Peyer's patch (tissue), 4 donors: ENCODE results near the gene NEU3.

Experiments used
- POLR2A ChIP-seq, 2 donors: fragments of 450-650 bp; IDR thresholded peaks; one replicate each; pipeline ENCODE4 v1.5.1; 2017; ENCODE audit warnings: antibody characterized with exemption in 2 of 2, mild to moderate bottlenecking in 2 of 2, moderate library complexity in 2 of 2
- TF ChIP-seq, protein P1 (sequence below), 6 experiments: fragments of 450-650 bp in 4 of 6; fragments of 200-600 bp in 2 of 6; sonication (generic) in 1 of 6; IDR thresholded peaks; one replicate each; pipeline ENCODE4 v1.5.1; 2017 to 2019; ENCODE audit warnings: antibody characterized with exemption in 6 of 6, mild to moderate bottlenecking in 3 of 6, moderate library complexity in 1 of 6

GRCh38 chr11:75056814-75057213 lies 68.1 kb downstream of the NEU3 start:
- TF ChIP-seq, protein P1, sequence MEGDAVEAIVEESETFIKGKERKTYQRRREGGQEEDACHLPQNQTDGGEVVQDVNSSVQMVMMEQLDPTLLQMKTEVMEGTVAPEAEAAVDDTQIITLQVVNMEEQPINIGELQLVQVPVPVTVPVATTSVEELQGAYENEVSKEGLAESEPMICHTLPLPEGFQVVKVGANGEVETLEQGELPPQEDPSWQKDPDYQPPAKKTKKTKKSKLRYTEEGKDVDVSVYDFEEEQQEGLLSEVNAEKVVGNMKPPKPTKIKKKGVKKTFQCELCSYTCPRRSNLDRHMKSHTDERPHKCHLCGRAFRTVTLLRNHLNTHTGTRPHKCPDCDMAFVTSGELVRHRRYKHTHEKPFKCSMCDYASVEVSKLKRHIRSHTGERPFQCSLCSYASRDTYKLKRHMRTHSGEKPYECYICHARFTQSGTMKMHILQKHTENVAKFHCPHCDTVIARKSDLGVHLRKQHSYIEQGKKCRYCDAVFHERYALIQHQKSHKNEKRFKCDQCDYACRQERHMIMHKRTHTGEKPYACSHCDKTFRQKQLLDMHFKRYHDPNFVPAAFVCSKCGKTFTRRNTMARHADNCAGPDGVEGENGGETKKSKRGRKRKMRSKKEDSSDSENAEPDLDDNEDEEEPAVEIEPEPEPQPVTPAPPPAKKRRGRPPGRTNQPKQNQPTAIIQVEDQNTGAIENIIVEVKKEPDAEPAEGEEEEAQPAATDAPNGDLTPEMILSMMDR (IDR thresholded peaks at IDR 0.05) = no peak
- no peak for TF ChIP-seq POLR2A (IDR thresholded peaks at IDR 0.05)
